ENCODE measurements around the gene VMO1. TPM values are rescaled to one million over a fixed set of nuclear protein-coding genes. Genes with fewer than 3 reads are reported as not detected.
A peak's percentile ranks its signal among the peaks of the same experiment; 100 is the strongest.

The VMO1 gene
- total and polyA plus RNA-seq, 9 of the 15 experiments (the other 6 are each of a cell fraction or from before 2014, with no cell fraction given) = 0.31 TPM; not detected in 8

DNA sequence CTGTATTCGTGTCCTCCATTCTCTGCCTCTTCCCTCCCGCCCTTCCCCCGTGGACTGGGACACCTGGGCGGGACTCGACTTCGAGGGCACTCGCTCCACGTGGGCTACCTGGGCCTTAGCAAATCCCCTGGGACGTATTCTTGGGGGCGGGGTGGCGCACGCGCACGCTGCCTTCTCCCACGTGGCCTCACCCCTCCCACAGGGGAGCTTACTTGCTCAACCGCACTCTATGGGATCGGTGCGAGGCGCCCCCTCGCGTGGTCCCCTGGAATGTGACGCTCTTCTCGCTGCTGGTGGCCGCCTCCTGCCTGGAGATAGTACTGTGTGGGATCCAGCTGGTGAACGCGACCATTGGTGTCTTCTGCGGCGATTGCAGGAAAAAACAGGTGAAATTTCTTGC, 3.5 kb downstream of the VMO1 start (continued):
- TF ChIP-seq, protein P1, sequence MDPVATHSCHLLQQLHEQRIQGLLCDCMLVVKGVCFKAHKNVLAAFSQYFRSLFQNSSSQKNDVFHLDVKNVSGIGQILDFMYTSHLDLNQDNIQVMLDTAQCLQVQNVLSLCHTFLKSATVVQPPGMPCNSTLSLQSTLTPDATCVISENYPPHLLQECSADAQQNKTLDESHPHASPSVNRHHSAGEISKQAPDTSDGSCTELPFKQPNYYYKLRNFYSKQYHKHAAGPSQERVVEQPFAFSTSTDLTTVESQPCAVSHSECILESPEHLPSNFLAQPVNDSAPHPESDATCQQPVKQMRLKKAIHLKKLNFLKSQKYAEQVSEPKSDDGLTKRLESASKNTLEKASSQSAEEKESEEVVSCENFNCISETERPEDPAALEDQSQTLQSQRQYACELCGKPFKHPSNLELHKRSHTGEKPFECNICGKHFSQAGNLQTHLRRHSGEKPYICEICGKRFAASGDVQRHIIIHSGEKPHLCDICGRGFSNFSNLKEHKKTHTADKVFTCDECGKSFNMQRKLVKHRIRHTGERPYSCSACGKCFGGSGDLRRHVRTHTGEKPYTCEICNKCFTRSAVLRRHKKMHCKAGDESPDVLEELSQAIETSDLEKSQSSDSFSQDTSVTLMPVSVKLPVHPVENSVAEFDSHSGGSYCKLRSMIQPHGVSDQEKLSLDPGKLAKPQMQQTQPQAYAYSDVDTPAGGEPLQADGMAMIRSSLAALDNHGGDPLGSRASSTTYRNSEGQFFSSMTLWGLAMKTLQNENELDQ (CRISPR knock-in tag; IDR thresholded peaks at IDR 0.05; ENCODE audit: borderline replicate concordance) = no peak
- TF ChIP-seq MNT (conservative IDR thresholded peaks at IDR 0.05) (peak; percentile 75 to 82), HNRNPLL (IDR thresholded peaks at IDR 0.05; ENCODE audit: low read depth, low read length, poor library complexity, severe bottlenecking) (no peak), YY1 (IDR thresholded peaks at IDR 0.05; ENCODE audit: borderline replicate concordance in 1 of 3, control insufficient read depth in 1 of 3, extremely low read depth in 1 of 3, insufficient read depth in 3 of 3, insufficient read length in 1 of 3, insufficient replicate concordance in 2 of 3, low read depth in 1 of 3, low read length in 2 of 3) (no peak), CXXC5 (CRISPR knock-in tag; IDR thresholded peaks at IDR 0.05) (peak; percentile 44), CCAR2 (IDR thresholded peaks at IDR 0.05; ENCODE audit: low read depth, low read length) (no peak), ZSCAN32 (CRISPR knock-in tag; IDR thresholded peaks at IDR 0.05) (no peak), RFX1 (IDR thresholded peaks at IDR 0.05) (no peak), SNAPC5 (CRISPR knock-in tag; IDR thresholded peaks at IDR 0.05) (no peak), ELF1 (tag; IDR thresholded peaks at IDR 0.05) (no peak), ZNF263 (CRISPR knock-in tag; IDR thresholded peaks at IDR 0.05; ENCODE audit: borderline replicate concordance) (peak; percentile 35; the same call in 1 of the 2 replicates), KDM2B (CRISPR knock-in tag; IDR thresholded peaks at IDR 0.05) (no peak), STAT5A (IDR thresholded peaks at IDR 0.05; ENCODE audit: borderline replicate concordance, low read length) (no peak)
- TF ChIP-seq, protein P2, sequence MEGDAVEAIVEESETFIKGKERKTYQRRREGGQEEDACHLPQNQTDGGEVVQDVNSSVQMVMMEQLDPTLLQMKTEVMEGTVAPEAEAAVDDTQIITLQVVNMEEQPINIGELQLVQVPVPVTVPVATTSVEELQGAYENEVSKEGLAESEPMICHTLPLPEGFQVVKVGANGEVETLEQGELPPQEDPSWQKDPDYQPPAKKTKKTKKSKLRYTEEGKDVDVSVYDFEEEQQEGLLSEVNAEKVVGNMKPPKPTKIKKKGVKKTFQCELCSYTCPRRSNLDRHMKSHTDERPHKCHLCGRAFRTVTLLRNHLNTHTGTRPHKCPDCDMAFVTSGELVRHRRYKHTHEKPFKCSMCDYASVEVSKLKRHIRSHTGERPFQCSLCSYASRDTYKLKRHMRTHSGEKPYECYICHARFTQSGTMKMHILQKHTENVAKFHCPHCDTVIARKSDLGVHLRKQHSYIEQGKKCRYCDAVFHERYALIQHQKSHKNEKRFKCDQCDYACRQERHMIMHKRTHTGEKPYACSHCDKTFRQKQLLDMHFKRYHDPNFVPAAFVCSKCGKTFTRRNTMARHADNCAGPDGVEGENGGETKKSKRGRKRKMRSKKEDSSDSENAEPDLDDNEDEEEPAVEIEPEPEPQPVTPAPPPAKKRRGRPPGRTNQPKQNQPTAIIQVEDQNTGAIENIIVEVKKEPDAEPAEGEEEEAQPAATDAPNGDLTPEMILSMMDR (IDR thresholded peaks at IDR 0.05 in 2 of 3, conservative IDR thresholded peaks at IDR 0.05 in 1 of 3; ENCODE audit: insufficient read depth in 2 of 3, low read depth in 1 of 3, low read length in 3 of 3) = peak; percentile 48 to 67 (median 50)
- TF ChIP-seq, protein P3, sequence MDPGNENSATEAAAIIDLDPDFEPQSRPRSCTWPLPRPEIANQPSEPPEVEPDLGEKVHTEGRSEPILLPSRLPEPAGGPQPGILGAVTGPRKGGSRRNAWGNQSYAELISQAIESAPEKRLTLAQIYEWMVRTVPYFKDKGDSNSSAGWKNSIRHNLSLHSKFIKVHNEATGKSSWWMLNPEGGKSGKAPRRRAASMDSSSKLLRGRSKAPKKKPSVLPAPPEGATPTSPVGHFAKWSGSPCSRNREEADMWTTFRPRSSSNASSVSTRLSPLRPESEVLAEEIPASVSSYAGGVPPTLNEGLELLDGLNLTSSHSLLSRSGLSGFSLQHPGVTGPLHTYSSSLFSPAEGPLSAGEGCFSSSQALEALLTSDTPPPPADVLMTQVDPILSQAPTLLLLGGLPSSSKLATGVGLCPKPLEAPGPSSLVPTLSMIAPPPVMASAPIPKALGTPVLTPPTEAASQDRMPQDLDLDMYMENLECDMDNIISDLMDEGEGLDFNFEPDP (CRISPR knock-in tag; IDR thresholded peaks at IDR 0.05) = no peak
- TF ChIP-seq, protein P4, sequence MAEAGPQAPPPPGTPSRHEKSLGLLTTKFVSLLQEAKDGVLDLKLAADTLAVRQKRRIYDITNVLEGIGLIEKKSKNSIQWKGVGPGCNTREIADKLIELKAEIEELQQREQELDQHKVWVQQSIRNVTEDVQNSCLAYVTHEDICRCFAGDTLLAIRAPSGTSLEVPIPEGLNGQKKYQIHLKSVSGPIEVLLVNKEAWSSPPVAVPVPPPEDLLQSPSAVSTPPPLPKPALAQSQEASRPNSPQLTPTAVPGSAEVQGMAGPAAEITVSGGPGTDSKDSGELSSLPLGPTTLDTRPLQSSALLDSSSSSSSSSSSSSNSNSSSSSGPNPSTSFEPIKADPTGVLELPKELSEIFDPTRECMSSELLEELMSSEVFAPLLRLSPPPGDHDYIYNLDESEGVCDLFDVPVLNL (CRISPR knock-in tag; IDR thresholded peaks at IDR 0.05; ENCODE audit: low read depth) = no peak
